ENCODE data around the gene MYO3B. TPM values are rescaled to one million over a fixed set of nuclear protein-coding genes. Genes with fewer than 3 reads are reported as not detected.
"Not testable (repeated sequence)": the region's sequence is repeated elsewhere in the genome, so short reads cannot be mapped to it uniquely, and the experiment has no call there.

The MYO3B gene
- polyA plus RNA-seq, 3 donors = 6.5 to 7.7 (median 6.7) TPM

DNA sequence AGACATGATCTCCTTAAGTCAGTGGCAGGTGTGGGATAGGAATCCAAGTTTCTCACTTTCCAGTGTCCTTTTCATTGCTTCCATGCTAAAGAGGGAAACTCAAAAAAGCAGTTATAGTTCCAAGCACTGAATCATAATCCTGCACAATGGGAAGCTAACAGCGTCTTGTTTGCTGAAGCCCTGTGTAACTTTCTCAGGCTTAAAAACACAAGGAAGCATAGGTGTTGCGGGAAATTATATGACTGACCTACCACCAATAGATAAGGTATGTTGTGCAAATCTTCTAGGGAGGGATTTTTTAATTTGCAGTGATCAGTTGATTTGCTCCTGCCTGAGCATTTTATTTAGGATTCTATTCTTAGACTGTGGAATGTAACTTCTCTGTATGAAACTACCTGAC, 250.9 kb downstream of the MYO3B start:
- DNase-seq = no peak

DNA sequence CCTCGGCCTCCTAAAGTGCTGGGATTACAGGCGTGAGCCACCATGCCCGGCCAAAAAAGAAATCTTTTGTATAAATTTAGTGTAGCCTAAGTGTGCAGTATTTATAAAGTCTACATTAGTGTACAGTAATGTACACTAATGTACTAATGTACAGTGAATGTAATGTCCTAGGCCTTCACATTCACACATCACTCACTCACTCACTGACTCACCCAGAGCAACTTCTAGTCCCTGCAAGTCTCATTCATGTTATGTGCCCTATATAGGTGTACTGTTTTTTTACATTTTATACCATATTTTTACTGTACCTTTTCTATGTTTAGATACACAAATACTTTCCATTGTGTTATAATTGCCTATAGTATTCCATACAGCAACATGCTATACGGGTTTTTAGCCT, 254.9 kb downstream of the MYO3B start:
- DNase-seq = no peak

DNA sequence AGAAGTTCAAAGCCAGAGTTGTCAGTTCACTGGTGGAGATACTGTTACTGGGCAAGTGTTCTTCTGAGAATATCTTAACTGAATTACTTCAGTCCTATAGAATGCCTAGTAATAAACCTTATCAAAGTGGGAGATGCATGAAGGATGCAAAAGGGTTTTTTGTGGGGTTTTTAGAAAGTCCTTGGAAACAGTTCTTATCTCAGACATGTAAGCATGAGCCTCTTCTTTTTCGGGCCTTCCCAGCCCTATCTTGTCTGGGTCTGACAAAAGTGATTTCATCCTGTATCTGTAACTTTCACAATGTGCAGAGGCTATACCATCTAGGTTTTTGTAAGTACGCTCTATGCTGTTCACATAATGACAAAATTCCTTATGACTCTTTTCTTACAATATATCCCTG, 255.5 kb downstream of the MYO3B start:
- DNase-seq = no peak

DNA sequence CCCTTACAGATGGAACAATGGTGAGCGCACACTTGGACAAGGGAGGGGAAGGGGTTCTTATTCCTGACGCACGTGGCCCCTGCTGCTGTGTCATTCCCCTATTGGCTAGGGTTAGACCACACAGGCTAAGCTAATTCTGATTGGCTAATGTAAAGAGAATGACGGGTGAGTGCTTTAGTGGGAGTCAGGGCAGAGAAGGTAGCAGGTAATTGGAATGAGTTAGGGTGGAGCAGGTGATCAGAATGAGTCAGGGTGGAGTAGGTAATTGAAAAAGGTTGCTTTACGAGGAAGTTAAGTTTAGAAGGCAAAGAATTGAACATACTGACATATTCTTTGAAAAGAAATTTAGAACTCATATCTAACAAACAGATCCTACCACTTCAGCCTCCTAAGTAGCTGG, 256.4 kb downstream of the MYO3B start:
- DNase-seq = not testable (repeated sequence)

DNA sequence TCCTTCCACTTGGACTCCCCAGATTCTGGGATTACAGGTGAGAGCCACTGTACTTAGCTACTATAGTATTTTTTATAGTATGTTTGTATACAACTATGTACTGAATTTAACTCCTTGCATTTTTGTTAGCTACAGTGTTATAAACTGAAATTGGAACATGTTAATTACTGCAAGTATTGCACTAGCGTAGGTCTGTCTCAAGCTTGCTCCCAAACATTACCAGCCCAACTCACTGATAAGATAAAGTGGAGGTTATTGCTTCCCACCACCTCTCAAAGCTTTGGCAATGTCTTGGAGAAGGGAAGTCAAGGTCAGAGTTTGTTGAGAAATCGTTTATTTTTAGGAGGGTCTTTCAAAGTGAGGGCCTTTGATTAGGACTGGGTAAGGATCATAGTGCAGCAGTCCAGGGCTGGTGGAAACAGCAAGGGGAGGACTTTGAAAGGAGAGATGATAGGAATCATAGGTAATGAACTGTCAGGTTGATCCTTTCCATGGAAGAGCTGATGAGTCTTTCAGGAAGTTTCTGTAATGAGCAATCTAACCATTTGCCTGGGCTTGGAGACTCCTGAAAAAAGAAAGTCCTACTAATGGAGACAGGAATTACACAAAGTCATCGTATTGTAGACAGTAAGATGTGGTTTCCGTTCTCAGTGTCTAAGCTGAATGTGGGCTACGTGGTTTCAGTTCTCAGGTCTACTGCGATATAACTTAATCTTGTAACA, 257.1 kb downstream of the MYO3B start:
- no peak for DNase-seq

DNA sequence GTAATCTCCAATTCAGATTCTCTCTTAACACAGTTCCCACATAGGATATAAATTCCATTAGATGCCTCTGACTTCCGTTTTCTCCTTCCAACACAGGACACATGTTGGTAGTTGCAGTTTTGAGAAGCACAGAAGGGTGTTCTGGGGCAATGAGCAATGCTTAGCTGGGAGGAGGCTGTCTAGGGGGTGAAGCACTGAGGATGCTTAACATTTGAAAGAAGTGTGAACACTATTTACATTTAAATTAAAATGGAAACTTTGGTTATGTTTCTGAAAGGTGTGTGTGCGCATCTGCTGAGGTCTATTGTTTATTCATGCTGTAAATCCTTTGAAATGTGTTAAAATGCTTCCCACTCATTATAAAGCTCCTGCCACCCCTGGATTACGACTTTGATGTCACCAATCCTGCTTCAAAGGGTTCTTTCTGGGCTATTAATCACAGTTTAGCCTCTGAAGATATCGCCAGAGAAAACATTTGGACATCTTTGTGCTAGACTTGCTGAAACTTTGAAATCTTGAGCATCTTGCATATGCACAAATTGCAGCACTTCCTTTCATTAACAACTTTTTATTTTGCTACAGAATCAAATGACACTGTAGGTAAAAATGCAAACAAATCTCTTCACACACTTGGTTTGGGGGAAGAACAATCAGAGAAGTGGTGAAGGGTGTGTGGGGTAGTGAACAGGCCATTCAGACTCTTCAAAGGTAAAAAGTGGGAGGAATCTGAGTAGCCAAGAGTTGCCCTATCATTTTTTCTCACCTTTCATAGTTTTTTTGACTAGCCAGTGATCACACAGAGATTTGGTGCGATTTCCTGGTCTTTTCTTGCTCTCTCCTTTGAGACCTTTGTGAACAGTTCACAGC, 258.4 kb downstream of the MYO3B start:
- DNase-seq = peak; percentile 53

DNA sequence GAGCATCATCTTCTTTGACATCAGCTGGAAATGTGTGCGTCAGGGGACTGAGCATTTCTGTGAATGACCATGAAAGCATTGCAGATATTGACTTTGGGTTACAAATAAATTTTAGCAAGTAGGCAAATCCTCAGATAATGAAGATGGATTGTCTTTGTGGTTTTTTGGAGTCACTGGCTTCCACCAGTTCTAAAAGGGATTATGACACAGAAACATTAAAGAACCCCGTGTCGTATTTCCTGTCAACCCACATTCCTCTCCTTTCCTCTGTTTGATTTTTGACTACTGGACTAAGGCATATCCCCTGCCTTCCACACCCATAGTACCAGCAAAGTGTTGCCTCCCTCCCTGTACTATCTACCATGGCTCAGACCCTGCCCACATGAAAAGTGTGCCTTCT, 268.1 kb downstream of the MYO3B start:
- DNase-seq = no peak

DNA sequence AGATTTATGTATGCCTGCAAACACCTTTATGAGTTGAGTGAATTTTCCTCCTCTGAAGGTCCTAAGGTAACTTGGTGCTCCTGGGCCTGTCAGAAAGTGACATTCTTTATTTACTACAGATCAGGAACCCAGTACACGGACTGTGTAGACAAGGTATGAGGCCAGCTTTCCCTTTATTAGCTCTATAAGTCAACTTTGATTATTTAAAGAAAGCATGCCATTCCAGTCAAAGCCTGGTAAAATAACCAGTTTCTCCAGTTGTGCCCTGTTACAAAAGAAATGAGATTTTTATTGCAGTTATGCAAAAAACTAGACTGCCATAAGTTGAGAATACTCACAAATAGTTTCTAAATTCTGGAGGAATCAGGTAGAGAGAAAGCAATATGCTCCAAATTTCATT, 271.1 kb downstream of the MYO3B start:
- no peak for DNase-seq

DNA sequence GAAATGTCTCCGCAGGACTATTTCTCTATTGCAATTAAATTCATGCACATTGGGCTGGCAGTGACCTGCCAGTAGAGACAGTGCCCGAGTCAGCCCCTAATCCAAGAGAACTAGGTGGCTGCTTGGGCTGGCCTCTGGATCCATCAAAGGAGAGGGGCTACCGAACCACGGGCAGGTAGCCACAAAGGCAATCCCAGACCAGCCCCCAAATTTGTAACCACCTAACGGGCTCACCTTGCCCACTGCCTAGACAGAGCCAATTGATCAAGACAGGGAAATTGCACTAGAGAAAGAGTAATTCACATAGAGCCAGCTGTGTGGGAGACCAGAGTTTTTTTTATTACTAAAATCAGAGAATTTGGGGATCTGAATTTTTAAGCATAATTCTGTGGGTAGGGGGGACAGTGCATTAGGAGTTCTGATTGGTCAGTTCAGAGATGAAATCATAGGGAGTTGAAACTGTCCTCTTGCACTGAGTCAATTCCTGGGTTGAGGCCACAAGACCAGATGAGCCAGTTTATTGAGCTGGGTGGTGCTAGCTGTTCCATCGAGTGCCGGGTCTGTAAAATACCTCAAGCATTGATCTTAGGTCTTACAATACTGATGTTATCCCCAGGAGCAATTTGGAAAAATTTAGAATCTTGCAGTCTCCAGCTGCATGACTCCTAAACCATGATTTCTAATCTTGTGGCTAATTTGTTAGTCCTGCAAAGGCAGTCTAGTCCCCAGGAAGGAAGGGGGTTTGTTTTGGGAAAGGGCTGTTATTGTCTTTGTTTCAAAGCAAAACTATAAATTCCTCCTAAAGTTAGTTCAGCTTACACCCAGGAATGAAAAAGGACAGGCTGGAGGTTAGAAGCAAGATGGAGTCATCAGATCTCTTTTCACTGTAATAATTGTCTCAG, 276.8 kb downstream of the MYO3B start:
- DNase-seq = no peak

DNA sequence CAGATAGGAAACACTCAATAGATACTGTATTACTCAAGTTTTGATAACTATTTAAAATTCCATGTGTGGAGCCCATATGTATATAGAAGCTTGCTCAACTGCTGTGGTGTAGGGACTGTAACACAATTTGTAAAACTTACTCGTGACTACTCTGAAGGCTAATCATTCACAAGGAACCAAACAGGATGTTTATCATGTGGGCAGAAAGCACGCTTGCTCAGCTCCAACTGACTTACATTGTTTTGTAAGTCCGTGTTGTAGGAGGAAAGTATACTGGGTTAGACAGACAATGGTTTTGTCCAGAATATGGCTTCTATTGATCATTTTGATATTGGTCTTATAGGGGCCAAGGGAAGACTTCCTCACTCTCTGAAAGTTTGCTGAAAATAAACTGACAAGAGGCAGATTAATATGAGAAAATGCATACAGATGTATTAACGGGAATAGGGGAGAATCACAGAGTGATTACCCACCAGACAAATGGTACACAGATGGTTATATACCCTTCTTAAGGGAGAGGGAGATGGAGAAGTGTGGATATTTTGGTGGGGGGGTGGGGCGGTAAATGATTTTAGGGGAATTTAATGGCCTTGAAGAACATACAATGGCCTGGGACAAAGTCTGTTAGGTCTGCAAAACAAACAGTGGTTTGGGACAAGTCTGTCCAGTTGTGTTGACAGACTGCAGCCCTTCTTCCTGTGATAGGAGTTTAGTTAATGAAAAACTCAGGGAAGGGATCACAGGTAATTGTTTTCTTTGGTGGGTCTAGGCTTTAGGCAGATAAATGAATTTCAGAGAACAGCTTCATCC, 277.9 kb downstream of the MYO3B start:
- DNase-seq = no peak

DNA sequence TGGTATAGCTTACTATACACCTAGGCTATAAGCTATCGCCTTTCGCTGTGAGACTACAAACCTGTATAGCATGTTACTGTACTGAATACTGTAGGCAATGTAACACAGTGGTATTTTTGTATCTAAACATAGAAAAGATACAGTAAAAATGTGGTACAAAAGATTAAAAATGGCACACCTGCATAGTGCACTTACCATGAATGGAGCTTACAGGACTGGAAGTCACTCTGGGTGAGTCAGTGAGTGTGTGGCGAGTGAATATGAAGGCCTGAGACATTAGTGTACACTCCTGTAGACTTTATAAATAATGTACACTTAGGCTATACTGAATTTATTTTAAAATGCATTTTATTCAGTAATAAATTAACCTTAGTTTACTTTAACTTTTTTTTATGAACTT, 279.0 kb downstream of the MYO3B start:
- DNase-seq = no peak

DNA sequence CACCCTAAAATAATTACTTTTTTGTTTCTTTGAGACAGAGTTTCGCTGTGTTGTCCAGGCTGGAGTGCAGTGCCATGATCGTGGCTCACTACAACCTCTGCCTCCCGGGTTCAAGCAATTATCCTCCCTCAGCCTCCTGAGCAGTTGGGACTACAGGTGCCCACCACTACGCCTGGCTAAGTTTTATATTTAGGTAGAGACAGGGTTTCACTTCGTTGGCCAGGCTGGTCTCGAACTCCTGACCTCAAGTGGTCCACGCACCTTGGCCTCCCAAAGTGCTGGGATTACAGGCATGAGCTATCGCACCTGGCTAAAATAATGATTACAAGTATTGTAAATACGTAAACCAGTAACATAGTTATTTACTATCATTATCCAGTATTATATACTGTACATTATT, 279.8 kb downstream of the MYO3B start:
- DNase-seq = no peak

DNA sequence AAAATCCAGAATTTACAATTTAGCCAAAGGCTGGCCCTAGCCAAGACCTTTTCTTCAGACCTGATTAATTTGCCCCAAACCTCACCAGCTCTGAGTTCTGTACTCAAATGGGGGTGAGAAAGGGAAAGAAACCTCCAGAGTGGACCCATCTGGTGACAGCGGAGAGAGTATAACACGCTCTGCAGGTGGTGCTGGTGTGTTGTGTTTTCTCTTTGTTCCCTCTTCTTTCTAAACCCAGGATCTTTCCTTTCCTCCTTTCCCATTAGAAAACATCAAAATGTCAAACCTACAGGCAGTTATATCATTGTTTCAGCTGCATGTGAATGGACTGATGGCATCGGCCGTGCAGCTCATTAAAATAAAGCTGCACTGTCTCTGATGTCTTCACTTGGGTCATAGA, 283.9 kb downstream of the MYO3B start:
- no peak for DNase-seq

DNA sequence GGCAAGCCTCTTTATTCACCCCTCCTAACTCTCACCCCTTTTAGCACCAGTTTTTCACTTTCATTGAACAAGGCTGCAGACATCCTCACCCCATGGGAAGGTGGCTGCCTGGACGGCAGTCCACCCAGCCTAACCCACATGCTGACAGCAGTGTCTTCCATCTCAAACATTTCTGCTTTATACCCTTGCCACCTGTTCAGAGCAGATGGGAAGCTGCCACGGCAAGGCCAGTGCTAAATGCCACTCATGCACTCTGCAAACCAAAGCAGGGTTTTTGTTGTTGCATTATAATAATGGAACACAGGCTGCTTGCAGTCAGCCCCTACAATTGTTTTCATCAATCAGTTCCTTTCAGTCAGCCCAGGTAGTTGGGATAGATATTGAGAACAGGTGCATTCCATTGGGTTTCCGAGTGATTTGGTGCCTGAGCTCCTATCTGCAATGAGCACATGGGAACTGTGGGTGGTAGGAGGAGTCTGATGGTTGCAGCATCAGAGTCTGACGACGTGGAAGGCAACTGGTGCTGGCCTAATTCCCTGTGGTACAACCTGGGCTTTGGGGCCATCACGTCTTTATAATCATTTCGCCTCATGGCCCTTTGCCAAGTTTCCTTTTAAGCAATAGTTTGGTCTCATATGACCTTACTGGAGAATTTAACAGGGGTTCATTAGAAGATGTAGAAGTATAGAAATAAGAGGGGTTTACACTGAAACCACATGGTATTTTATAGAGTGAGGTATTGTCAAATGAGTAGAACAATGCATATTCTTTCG, 284.7 kb downstream of the MYO3B start:
- no peak for DNase-seq

DNA sequence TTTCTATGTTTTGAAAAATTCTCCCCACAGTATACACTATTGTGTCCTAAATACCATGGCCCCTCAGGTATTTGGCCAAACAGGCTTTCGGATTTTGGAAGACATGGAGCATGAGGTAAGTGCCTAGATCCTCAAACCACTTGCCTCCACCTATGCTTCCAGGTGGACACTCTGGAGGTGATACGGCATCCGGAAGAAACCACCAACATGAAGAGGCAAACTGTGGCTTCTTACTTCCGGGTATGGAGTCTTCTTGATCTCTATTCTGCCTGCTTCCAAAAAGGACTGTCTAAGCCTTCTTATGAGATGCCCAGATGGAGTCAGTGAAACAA, 285.2 kb downstream of the MYO3B start:
- no peak for DNase-seq

DNA sequence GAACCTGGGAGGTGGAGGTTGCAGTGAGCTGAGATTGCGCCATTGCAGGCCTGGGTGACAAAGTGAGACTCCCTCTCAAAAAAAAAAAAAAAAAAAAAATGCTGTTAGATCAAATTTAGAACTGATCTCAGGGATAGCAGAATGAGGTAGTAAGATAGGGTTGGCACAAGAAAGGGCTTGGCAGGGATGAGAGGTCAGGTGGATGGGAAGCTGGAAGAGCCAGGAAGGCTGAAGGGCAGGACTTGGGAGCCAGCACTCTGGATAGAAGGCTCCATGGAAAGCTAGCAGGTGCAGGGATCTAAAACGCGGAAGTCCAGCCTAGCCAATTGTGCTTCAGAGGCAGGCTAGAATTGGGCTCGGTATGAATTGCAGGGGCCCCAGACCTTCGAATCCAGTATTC, 286.3 kb downstream of the MYO3B start:
- no peak for DNase-seq

DNA sequence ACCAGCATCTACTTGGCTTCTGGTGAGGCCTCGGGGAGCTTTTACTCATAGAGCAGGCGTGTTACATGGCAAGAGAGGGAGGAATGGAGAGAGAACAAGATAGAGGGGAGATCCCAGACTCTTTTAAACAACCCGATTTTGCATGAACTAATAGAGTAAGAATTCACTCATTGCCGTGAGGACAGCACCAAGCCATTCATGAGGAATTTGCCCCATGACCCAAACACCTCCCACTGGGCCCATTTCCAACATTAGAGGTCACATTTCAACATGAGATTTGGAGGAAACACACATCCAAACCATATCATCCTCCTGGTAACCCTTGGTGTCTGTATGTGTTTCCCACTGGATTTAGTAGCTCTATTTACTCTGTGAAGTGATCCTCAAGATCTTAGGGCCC, 287.3 kb downstream of the MYO3B start:
- no peak for DNase-seq

DNA sequence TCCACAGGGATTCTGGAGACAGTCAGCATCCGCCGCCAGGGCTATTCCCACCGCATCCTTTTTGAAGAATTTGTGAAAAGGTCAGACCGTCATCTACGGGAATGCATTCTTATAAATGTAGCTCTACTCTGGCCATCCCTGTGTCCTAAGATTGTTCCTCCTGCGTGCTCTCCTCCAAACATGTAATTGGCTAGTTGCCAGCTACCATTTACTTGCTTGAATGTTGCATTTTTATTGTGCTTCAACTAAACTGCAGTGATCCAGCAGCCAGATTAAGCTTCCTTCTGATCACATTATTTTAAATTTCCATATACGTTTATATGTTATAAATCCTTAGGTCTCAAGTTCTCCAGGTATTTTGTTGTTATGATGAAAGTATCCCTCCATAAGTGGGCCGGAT, 288.7 kb downstream of the MYO3B start:
- no peak for DNase-seq

DNA sequence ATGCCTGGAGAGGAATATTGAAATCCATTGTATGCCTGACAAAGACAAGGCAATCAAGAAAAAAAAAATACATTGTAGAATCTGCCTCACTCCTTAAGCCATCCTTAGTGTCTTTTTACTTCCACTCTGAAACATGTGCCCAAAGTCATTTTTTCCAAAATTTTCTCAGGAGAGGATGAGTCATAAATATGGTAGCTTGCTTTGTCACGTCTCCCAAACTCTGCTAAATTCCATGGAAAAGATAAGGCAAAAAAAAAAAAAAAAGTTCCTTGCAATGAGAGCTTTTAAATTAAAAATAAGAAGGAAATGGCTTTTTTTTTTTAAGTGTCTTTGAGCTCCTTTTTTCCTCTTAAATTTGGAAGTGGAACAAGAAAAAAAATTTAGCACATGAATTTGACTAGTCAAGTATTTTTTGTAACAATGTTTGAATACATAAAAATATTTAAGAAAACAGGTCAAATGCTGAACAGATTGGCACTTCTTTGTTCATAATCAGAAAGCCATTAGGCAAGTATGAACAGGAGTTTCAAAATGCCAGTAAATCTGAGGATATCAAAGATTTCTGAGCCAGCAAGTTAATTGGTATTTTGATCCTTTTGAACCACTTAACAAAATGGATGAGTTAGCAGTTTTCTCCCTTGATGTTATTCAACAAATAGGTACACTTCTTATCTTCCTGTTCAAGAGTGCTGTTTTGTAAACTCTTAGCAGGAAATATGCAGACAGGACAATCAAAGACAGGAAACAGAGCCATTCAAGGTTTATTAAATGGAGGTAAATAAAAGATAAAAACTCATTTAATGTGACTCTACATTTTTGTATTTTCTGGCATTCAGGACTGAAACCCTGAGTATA, 289.8 kb downstream of the MYO3B start:
- DNase-seq = no peak

DNA sequence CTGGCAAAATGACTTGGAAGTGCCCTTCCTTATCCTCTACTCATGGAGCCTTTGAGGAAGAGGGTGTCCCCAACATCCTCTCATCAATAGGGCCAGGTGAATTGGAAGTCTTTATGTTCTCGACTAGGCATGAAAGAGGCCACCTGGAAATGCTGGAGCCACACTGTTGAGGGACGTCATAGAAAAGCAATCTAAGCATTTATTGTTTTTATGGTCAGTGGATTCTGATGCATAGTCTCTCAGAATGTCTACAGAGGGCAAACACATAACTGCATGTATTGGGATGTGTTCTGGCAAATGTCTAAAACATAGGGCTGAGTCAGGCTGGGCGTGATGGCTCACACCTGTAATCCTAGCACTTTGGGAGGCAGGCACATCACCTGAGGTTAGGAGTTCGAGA, 290.6 kb downstream of the MYO3B start:
- no peak for DNase-seq
